ENCODE results near the gene KIF22.

- no peak for TF ChIP-seq CTCF (IDR thresholded peaks at IDR 0.05; ENCODE audit: insufficient read depth, low read length, poor library complexity, severe bottlenecking)
- TF ChIP-seq EZH2phosphoT487 (conservative IDR thresholded peaks at IDR 0.05; ENCODE audit: low read length): no peak
Observed at GRCh38 chr16:29760567-29761279, 29.8 kb upstream of the KIF22 start.

Measured in SU-DHL-6 (cell line).